Measurements from ENCODE around the gene AGBL3.
A peak's percentile ranks its signal among the peaks of the same experiment; 100 is the strongest.
"Not testable (repeated sequence)": the region's sequence is repeated elsewhere in the genome, so short reads cannot be mapped to it uniquely, and the experiment has no call there.

Gene AGBL3

GRCh38 chr7:135078051-135078450, 91.7 kb downstream of the AGBL3 start:
- DNase-seq, result no peak

GRCh38 chr7:135079068-135079467, 92.8 kb downstream of the AGBL3 start:
- DNase-seq, result no peak

GRCh38 chr7:135083005-135083404, 96.7 kb downstream of the AGBL3 start:
- no peak for DNase-seq

DNA sequence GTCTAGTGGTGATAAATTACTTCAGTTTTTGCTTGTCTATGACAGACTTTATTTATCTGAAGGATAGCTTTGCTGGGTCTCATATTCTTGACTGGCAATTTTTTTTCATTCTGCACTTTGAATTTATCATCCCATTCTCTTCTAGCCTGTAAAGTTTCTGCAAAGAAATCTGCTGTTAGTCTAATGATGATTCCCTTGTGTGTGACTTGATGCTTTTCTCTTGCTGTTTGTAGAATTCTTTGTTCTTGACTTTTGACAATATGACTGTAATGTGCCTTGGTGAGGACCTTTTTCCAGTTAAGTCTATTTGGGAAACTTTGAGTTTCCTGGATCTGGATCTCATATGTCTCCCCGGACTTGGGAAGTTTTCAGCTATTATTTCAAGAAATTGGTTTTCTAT, 102.3 kb downstream of the AGBL3 start:
- no peak for DNase-seq

- no peak for DNase-seq
Measured at GRCh38 chr7:135091717-135092116, 105.4 kb downstream of the AGBL3 start.

GRCh38 chr7:135094472-135095237, 108.3 kb downstream of the AGBL3 start:
- no peak for DNase-seq

- no peak for DNase-seq
Measured at GRCh38 chr7:135095450-135095849, 109.1 kb downstream of the AGBL3 start.

- DNase-seq, result no peak
Measured at GRCh38 chr7:135098391-135098790, 112.1 kb downstream of the AGBL3 start.

DNA sequence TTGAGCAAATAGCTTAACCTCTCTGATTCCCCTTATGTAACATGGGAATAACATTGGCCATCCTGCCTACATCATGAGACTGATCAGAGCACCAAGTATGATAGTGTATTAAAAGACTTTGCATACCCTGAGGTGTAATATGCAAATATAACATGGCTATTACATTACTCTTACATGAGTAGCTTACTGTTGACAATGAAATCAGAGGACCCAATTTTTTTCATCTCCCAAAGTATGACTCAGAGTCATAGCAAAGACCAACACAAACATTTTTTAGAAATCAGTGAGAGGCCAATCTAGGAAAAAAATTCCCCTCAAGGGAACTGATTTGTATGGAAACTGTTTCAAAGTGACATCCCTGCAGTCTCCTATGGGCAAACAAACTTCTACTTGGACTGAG, 114.5 kb downstream of the AGBL3 start:
- no peak for DNase-seq

DNA sequence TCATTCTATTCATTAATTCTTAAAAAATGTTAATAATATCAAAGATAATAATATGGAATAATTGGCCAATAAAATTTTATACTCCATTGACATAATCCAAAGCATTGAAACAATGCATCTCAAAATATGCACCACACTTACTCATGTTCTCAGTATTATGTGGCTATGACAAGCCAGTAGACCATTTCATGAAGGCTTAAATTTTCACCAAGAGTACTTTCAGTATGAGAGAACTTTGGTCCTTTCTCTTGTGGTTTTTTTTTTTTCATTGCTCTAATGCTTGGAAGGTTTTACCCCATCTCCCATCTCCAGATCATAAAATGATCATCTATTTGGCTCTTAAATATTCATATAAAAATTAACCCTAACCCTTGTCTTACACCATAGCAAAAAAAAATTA, 116.1 kb downstream of the AGBL3 start:
- DNase-seq, result no peak

GRCh38 chr7:135109562-135109961, 123.3 kb downstream of the AGBL3 start:
- no peak for DNase-seq

GRCh38 chr7:135109976-135110375, 123.7 kb downstream of the AGBL3 start:
- no peak for DNase-seq

- DNase-seq, result no peak
Measured at GRCh38 chr7:135111379-135111778, 125.1 kb downstream of the AGBL3 start.

GRCh38 chr7:135114622-135115021, 128.3 kb downstream of the AGBL3 start:
- no peak for DNase-seq

DNA sequence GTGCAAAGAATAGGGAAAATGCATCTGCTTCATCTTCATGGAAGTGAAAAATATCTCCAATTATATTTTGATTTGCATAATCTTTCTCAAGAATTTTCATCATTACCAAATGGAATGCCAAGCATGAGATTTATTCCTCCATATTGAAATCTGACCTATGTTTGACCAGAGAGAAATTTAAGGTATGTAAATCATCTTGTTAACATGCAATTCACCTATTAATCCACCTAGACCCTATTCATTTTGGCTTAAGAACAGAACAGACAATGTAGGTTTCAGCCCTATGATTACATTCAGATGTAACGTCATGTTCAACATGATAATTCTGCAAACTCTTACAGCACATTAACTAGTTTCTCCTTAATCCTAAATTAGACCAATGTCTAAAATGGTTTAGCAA, 130.8 kb downstream of the AGBL3 start:
- no peak for DNase-seq

GRCh38 chr7:135121868-135122267, 135.6 kb downstream of the AGBL3 start:
- DNase-seq, result no peak

GRCh38 chr7:135124631-135125030, 138.3 kb downstream of the AGBL3 start:
- DNase-seq, result not testable (repeated sequence)

DNA sequence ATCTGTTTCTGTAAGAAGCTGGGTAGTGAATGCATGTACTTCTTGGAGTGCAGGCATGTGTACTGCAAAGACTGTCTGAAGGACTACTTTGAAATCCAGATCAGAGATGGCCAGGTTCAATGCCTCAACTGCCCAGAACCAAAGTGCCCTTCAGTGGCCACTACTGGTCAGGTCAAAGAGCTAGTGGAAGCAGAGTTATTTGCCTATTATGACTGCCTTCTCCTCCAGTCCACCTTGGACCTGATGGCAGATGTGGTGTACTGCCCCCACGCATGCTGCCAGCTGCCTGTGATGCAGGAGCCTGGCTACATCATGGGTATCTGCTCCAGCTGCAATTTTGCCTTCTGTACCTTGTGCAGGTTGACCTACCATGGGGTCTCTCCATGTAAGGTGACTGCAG, 142.6 kb downstream of the AGBL3 start:
- DNase-seq, result no peak

- no peak for DNase-seq
Measured at GRCh38 chr7:135129579-135129978, 143.3 kb downstream of the AGBL3 start.

- DNase-seq, result no peak
Measured at GRCh38 chr7:135143885-135144668, 157.8 kb downstream of the AGBL3 start.

DNA sequence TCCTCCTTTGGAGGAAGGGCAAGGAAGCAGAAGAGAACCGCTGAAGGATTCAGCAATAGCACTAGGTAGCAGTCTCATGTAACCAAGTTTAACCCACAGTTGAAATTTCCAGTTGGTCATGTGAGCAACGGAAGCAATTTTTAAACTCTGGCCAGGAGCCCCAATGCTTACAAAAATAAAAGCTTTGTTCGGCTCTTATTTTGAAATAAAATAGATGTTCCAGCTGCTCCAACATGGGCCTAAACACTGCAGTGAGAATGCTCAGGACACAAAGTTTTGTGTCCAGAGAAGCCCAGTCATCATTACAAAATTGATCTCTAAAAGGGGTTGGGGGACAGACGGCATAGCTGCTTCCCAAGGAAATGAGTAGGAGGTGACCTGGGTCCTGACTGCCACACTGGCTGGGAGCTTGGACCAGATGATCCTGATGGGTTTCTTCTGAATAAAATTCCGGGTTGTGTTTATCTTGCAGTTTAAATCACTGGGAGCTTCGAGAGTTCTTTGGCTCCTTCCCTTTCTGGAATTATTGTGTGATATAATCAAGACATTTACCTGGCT, 161.1 kb downstream of the AGBL3 start:
- DNase-seq, result no peak

GRCh38 chr7:135147899-135148721, 161.8 kb downstream of the AGBL3 start, which contains the start of gene TMEM140:
Gene TMEM140, plus strand, starts transcription at chr7:135148072. Its CDS starts 16,370 bp downstream, at chr7:135164442.
- peak; percentile 36 to 60 for DNase-seq

Data from stimulated activated CD4-positive, alpha-beta T cell treated with anti-CD3 and anti-CD28 coated beads, Interleukin-2, amount 100 ng/mL, for 24 hours (primary cell).